ENCODE data around the gene MRPL14.

MRPL14 gene

DNA sequence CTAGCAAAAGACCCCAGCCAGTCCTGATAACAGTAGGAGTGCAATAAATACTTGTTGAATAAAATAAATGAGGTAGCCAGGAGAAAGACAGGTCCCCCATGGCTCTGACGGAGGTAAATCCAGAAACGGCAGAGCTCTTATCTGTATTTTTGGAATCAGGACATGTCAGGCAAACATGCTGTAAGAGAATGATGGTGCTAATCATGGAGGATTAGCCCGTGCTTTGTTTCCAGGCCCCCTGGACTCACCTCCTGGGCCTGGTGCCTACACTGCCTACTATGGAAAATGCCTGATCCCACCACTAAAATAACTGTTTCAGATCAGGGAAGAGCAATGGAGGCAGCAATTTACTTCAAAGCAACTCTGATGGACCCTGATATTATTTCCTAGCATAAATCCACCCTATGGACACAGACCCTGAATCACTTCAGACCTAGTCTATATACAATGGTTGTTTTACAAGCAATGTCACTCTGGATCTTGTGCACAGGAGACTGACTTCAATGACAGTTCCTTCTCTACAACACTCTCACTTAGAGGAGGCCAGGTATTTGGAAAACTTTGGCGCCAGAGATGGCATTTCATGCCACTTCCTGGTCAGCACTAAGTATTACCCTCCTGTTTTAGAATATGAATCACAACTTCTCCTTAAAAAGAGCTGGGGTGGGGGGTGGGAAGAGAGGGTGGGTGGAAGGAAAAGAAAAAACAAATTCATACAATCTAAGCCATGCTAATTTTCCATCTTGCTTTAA is 6.4 kb downstream of the MRPL14 start:
- DNase-seq = no peak

GRCh38 chr6:44119704-44120262 is 7.5 kb downstream of the MRPL14 start:
- DNase-seq = no peak

- no peak for DNase-seq
Observed at GRCh38 chr6:44117397-44118128, 9.7 kb downstream of the MRPL14 start.

DNA sequence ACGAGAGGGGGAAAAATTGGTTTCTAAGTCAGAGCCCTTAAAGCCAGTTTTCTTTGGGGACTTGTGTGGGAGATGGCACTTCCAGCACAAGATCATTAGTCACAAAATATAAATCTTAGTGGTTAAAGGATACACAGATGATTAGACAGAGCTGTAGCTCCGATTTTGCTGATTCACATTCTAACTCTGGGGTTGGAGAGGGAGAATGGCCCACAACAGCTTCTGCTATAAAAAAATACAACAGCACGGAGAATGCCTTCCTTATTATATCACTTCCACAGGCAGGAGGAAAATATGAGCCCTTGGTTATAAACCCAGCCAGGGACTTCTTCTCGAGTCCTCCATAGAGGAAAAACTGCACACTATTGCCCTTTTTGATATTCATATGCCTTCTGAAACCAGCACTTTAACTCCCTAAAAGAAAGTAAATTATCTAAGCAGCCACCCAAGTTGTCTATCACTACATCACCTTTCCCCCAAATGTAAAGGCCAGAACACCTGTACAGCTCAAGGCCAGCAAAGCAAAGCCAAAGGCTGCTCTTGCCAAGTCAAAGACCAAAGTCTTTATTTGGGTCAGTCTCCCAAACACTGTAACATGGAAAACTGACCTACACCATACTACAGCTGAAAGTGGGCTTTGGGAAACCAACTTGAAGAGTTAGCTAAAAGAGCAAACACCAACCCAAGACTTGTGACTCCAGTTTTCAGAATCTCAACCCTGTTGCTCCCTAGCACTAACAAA is 10.4 kb downstream of the MRPL14 start:
- no peak for DNase-seq

DNA sequence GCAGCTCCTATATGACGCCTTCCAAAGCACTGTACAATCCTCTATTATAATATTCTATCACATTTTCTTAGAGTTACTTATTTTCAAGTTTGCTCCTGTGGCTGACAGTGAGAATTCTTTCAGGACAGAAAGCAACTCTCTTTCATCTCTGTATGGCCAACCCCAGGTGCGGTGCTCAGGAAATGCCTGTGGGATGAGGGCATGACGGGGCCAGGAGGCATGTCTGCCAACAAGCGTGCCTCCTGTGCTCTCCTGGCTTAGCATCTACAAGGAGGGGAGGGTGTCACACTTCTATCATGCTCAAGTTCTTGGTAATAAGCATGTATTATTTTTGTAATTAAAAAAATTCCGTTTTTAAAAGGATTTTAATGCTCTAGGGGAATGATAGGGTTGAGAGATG is 11.4 kb downstream of the MRPL14 start:
- DNase-seq = no peak

GRCh38 chr6:44113414-44113813 is 13.8 kb downstream of the MRPL14 start:
- DNase-seq = no peak

GRCh38 chr6:44111434-44112417 is 15.5 kb downstream of the MRPL14 start:
- no peak for DNase-seq

GRCh38 chr6:44110966-44111365 is 16.3 kb downstream of the MRPL14 start:
- no peak for DNase-seq

- no peak for DNase-seq
Observed at GRCh38 chr6:44110005-44110676, 17.1 kb downstream of the MRPL14 start.

GRCh38 chr6:44109212-44109611 is 18.0 kb downstream of the MRPL14 start:
- DNase-seq = no peak

GRCh38 chr6:44108471-44108870 is 18.8 kb downstream of the MRPL14 start:
- DNase-seq = no peak

- no peak for DNase-seq
Observed at GRCh38 chr6:44107017-44107416, 20.2 kb downstream of the MRPL14 start.

- no peak for DNase-seq
Observed at GRCh38 chr6:44105993-44106740, 21.1 kb downstream of the MRPL14 start.

GRCh38 chr6:44105146-44105545 is 22.1 kb downstream of the MRPL14 start:
- no peak for DNase-seq

DNA sequence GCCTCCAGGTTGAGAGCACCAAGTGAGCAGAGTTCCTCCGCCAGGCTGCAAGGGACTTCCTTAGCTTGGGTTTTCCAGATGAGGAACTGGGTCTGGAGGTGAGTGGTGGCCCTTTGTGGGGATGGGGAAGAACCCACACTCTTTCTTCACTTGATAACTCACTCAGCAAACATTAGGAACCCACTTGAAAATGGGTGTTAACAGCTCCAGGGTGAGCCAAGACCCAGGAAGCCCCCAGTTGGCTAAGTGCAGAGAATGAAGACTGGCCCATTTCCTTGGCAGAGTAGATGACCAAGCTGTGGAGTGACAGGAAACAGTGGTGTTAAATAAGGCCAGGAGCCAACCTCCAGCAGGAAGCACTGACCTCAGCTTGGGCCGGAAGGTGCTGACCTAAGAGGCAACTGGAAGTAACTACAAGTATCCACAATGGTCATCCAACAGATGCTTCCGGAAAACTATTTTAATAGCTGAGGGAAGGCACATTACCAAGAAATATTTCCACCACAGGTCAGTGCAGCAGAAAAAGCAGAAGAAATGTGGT is 22.7 kb downstream of the MRPL14 start:
- no peak for DNase-seq

GRCh38 chr6:44102527-44102926 is 24.7 kb downstream of the MRPL14 start:
- no peak for DNase-seq

DNA sequence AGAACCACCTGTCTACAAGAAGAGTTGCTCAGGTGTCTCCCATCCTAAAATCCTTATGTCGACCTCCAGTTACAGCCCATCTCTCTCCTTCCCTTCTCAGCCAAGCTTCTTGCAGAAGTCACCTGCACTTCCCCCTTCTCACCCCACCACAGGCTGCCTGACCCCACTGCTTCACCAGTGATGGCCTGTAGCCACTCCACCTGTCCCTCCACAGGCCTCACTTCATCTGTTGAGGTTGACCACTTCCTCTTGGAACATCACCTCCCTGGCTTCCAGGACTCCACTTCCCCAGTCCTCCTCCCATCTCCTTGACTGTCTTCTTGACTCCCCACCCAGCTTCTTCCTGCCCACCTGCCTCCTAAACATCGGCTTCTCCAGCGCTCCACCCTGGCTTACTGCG is 25.4 kb downstream of the MRPL14 start:
- no peak for DNase-seq

DNA sequence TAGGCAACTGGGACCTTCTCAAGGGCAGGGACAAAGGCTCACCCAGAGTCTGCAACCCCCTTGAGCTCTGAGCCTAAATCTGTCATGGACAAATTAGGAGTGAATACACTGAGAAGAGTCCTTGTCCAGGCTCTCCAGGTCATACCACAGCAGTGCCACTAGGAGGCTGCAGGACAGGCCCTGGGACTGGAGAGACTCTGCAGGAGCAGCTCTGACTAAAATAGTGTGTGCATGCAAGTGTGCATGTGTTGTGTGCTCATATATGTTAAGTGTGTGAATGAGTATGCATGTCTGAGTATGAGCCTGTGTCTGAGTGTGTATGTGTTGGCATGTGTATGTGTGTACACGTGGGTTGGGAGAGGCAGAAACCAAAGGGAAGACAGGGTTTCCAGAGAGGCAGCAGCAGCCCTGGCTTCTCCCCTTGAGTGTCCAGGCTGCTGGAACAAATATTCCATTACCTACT is 27.1 kb downstream of the MRPL14 start:
- DNase-seq = no peak

DNA sequence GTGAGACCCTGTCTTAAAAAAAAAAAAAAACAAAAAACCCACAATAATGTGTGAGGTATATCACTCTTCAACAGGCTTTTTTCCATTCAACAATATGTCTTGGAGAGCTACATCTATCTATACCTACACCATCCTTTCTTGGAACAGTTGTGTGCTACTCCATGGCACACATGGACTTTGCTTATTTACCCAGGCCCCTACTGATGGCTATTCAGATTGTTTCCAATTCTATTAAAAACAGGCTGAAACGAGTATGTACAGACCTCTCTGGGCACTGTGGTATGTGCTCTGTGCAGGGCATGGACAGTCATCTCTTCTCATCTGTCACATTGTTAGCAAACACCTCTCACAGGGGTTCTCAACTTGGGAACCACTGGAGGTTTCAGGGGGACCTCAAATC is 28.1 kb downstream of the MRPL14 start:
- DNase-seq = no peak

GRCh38 chr6:44097782-44098317 is 29.4 kb downstream of the MRPL14 start:
- no peak for DNase-seq
